Mucosa of gallbladder (tissue), 1 donor: ENCODE data around the gene HELQ. TPM values are rescaled to one million over a fixed set of nuclear protein-coding genes. Genes with fewer than 3 reads are reported as not detected.
"Not testable (repeated sequence)": the region's sequence is repeated elsewhere in the genome, so short reads cannot be mapped to it uniquely, and the experiment has no call there.

Experiments used
- DNase-seq: peaks from one replicate; pipeline ENCODE4 v3.0.0-alpha.2; 2020; ENCODE audit warnings: low spot score
- total RNA-seq: library from RNA; stranded (reverse); gene quantifications from one replicate; pipeline ENCODE4 v1.2.1, GENCODE V29; 2021
- donor health status: DM: no; HTN: no; CAD: no.

HELQ gene
- total RNA-seq, 1 donor from 2014 or later: 15.9 TPM

DNA sequence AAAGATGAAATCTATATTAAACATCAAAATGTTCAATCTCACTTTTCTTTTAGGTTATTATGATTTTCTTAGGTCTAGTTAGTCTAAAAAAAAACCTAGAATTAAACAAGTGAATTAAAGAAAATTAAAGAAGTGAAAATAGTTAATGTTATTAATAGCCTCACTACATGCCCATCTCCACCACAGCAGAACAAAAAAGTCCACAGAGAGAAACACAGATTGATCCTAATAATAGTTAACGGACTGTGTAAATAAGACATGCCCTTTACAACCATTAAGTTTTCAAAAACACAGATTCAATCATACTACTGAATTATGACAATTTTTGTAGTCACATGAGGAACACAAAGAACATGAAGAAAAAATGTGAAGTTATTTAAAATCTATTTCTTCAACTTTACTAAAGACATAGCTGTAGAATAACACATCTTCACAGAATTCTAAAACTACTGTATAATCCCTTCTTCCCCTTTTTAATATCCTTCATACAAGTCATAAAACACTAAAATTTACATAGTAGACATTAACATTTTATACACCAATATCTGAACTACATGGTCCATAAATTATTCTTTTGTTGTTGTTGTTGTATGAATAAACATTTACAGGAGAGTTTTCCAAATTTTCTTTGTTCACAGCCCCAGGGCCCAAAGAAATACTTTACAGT lies 15.3 kb downstream of the HELQ start:
- no peak for DNase-seq

DNA sequence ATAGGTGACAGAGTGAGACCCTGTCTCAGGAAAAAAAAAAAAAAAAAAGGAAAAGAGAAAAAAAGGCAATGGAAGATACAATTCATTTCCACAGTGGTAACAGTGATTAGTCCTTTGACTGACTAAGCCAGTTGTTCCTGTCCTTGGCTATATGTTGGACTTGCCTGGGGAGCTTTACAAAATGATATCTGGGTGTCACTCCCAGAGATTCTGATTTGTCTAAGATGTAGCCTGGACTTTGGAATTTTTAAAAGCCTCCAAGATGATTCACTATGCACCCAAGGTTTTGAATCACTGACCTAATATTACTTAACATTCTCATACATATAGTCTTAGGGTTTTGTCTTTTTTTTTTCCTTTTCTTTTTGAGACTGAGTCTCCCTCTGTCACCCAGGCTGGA lies 16.9 kb downstream of the HELQ start:
- DNase-seq: no peak

DNA sequence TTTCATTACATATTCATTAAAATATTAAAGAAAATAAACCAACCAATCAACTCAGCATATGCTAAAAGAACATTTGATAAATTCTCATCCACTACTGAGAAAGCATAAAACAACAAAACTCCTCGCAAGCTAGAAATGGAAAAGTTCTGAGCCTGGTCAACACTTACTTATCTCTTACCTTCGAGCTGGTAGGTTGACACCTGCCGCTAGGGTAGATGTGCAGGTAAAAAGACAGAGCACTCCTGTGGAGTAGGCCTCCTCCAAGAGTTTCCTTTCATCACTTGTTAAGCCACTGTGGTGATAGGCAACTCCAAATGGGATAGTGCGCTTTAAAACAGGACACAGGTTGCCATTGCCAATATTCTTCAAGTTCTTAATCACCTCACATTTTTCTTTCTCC lies 18.9 kb downstream of the HELQ start:
- DNase-seq: no peak

DNA sequence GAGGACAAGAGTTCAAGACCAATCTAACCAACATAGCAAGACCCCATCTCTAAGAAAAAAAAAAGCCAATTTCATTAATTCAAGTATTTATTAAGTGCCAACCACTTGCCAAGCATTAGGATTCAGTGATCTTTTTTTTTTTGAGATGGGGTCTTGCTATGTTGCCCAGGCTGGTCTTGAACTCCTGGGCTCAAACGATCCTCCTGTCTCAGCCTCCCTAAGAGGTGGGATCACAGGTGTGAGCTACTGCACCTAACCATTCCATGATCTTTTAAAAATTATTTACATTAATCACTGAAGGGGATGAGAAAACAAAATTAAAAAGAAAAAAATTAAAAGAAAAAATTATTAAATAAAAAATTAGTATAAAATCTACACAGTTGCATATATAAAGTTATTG lies 24.4 kb downstream of the HELQ start:
- DNase-seq: no peak

DNA sequence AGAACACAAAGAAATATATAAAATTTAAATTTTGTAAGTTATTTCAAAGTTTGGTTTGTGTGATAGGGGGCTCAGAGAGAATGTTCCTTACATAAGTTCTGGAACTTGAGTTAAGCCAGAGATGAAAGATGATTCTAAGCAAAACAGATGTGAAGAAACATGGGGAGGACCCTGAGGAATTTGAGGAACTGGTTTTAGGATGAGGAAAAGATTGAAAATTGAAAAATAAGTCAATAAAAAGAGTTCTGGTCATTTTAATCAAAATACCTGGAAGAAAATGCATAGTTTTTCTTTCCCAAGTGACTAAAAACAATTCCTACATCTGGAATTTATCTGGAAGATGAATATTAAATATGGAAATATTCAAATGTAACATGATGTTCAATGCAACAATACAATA lies 37.4 kb downstream of the HELQ start:
- no peak for DNase-seq

DNA sequence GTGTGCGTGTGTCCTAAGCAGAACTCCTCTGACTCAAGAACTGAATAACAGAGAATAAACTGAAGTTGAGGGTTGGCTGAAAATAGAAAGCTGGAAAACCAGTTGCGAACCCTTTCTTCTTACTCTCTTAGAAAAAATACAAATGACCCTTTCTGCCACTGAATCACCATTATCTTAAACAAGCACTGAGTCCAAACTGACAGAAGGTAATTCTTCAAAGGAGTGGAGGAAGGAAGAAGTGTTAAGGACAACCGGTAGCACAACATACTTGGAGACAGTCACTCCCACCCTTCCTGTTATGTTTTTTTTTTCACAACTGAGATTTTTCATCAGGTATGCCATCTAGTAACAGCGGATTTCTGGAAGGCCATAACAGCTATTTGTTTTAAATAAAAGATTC lies 38.1 kb downstream of the HELQ start:
- DNase-seq: no peak

DNA sequence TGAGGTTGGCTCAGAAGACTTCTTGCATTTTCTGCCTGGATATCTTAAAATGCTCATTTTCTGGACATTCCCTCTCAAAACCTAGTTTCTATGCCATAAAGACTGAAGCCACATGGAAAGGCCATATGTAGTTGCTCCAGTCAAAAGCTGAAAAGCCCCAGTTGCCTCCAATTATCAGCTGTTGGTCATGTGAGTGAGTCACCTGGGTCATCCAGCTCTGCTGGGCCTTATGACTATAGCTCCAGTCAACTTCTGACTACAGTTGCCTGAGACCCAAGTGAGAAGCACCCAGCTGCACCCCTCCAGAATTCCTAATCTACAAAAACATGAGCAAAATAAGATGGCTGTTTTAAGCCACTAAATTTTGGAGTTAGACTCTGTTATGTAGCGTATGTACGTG lies 41.9 kb downstream of the HELQ start:
- no peak for DNase-seq

DNA sequence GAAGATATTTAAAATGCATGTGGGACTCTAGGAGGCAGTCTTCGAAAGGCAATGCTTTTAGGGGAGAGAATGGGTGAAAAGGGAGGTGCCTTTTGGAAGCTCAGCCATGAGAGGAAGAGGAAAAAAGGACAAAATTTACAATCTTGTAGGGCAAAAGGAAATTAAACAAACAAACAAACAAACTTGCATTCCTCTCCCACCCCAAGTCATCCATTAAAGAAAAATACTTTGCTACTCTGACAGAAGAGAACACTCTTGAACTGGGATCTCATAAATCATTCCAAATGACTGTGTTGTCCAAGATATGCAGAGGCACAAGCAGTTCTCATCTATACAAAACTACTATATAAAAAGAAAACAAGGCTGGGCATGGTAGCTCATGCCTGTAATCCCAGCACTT lies 46.7 kb downstream of the HELQ start:
- DNase-seq: no peak

DNA sequence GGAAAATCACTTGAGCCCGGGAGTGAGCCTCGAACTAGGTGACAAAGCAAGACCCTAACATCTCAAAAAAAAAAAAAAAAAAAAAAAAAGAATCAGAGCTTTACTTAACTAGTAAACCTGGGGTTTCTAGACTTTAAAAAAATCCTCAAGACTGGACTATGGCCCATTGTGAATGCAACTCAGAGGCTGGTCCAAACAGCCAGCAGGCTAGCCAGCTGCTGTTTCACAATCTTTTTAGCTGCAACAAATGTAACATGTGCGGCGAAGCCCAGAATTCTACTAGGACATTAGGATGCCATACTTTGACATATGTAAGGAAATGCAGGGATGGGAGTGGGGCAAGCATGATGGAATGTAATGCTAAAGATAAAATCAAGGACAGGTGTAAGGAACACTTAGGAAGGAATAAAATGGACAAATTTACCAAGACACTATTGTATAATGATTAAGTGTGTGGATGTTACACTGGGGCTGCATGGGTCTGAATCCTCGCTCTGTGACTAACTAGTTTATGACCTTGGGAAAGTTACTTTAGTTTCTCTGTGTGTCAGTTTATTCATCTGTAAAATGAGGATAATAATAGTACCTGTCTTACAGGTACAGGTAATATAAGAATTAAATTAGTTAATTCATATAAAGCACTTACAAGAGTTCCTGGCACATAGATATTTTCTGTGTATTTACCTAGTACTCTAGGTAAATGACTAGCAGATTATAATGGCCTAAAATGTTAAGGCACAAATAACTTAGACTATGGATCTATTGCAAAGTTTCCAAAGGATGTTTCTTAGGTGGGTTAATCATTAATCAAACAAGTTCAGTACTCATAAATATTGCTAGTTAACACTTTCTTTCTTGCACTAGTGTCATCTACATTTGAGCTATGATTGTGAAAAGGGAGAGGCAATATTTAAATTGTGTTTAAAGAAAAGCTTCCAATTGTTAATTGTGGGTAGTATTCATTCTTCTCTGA lies 49.5 kb downstream of the HELQ start:
- DNase-seq: no peak

DNA sequence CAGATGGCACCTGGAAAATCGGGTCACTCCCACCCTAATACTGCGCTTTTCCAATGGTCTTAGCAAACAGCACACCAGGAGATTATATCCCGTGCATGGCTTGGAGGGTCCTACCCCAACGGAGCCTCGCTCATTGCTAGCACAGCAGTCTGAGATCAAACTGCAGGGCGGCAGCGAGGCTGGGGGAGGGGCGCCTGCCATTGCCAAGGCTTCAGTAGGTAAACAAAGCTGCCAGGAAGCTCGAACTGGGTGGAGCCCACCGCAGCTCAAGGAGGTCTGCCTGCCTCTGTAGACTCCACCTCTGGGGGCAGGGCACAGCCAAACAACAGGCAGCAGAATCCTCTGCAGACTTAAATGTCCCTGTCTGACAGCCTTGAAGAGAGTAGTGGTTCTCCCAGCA lies 57.5 kb downstream of the HELQ start:
- DNase-seq: not testable (repeated sequence)

DNA sequence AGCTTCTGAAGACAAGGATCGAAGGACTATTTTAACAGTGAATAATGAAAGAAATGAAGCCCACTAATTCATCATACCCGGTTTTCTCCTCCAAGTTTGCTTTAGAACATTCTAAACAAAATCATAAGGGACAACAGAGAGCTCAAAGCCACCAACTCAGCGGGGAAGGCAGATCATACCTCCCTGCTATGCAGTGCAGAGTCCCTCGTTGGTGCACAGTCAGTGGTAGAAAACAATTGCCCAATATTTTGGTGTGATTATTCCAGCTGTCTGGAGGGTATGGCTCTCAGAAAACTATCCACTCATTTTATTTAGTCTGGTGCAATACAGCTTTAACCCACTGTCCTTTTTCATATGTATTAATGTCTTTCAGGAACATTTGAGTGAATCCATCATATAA lies 61.7 kb downstream of the HELQ start:
- DNase-seq: no peak

DNA sequence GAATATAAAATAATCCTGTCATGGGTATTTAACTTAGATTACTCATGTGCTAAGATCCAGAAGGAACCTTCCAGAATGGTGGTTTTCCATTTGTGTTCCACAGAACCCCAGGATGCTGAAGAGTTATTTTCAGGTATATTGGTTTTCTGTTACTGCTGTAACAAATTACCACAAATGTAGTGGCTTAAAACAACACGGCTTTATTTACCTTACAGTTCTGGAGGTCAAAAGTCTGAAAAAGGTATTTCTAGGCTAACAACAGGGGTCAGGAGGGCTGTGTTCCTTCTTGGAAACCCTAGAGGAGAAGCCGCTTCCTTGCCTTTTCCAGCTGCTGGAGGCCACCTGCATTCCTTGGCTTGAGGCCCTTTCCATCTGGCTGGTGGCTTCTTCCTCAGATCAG lies 63.1 kb downstream of the HELQ start:
- no peak for DNase-seq

DNA sequence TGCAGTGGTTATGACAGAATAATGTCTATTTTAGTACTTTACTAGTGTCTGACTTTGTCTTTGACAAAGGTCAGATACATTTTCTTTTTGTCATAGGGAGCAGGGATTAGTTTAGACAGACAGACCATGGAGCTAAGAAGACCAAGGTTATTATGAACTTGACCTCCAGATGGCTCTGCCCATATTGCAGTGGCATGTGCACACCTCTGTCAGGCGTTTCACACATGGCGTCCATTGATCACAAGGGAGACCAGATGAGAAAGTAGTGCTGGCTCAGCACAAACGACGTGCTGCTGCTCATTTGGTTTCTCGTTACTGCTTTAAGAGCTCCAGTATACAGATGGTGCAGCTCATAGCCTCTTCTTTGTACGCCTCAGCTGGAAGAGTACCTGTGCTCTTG lies 64.7 kb downstream of the HELQ start:
- no peak for DNase-seq

DNA sequence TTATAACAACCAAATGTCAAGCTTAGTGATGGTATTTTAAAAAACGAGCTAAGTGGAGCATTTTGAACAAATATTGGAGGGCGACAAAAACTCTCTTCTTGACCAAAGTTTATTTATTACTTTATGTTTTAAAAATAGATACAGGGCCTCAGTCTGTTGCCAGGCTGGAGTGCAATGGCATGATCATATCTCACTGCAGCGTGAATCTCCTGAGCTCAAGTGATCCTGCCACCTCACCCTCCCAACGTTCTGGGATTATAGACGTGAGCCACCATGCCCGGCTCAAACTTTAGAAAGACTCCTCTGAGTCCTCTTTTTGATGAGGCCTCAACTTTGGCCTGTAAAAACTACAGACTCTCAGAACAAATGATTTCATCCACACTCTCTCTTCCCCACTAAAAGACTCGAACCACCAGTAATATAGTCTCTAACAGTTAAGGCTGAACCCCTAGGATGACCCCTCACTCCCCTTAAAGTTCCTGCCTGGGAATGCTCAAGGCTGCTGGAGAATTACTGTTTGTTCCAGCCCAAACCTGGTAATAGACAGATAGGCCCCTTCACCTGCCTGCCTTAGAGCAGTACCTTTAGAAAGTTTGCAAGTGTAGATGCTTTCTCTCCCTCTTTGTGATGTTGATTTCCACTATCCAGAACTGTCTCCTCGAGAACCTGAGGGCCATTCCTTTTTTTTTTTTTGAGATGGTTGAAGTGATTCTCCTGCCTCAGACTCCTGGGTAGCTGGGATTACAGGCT lies 65.7 kb downstream of the HELQ start:
- DNase-seq: no peak

DNA sequence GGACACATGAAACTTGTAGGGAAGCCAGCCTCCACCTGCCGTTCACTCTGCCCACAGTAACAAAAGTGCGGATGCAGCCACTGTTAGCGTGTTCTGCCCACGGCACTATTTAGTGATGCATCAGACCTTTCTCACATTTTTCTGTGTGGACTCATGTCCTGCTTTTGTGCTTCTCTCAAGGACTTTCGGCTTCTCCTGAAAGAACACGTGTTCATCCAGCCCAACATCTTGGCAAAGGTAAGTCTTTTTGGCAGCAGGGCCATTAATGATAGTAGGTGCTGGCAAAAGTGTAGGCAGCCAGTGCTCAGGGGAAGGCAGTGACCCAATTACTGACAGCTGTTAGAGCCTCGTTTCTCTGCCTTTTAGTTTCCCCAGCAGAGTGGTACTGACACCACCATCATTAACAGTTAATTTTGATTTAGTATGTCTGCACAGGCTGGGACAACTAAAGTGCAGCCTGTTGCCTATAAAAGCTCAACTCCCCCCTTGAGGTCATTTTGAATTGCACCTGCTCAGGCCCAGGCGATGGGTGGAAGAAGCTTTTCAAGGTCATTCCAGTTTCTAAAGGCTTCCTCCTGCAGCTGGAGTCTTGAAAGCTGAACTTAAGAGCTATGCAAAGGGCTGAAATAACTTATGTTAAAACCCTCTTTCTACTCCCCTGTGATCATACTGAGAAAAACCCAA lies 66.4 kb downstream of the HELQ start:
- no peak for DNase-seq

DNA sequence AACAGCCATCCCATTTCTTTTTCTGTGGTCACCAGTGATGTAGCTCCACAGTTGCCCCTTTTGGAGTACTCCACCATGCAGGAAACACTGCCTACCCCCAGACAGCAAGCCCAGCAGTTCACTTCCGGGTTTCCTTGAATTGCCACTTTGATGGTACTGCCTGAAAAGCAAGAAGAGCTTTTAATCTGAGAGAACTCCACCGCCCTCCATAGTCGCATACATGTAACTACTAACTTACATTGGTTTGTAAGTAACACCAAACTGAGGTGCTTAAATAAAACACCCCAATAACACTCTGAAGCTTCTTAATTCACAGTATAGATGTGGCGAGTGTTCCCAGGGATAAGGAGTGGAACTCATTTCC lies 67.3 kb downstream of the HELQ start:
- no peak for DNase-seq

DNA sequence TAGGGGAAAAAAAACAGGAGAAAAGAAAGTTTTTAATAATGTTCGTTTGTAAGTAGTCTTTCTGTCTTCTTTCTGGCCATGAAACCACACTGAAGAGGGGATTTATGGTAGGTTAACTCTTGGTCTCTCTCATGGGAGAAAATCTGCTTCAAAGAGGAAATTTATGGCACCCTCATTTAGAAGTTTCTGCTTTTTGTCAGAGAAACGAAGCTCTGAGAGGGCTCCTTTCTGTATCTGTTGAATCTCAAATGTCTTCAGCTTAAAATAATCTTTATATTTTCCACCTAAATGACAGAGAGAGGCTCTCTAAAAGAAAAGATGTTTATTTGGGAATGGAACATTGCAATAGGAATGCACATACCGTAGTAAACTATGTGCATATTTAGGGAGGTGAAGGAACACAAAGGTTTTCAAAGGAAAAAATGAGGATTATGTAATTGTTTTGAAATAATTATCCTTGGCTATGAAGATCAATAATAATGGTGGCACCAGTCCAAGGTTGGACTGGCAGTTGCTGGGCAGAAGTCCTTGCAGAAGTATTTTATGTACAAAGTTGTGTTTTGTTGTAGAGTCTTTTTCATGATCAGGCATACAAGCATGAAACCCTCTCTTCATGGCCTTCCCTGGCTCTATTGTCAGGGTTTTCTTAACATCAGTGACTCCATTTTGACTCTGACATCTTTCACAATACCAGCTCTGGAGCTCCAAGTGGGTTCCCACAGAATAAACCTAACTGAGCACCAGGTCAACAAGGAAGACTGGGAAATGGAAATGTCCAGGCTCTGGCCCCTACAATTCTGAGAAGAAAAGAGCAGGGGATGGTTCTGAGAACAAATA lies 67.9 kb downstream of the HELQ start:
- no peak for DNase-seq

DNA sequence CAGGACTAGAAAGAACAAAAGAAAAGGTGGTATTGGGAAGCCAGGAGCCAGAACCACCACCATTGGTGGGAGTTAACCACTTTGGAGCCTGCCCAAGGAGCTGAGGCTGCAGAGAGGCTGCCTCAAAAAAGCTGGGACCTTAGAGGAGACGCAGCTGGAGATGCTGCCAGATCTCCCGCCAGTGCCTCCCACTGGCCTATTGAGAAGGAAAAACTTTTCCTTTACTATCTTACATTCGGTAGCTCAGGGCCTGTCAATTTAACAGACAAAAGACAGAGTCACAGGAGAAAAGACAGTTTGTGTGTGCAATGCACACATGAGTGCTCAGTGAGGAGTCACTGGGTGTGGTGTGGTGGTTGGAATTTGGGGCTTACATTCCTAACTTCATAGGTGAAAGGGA lies 68.6 kb downstream of the HELQ start:
- DNase-seq: no peak

DNA sequence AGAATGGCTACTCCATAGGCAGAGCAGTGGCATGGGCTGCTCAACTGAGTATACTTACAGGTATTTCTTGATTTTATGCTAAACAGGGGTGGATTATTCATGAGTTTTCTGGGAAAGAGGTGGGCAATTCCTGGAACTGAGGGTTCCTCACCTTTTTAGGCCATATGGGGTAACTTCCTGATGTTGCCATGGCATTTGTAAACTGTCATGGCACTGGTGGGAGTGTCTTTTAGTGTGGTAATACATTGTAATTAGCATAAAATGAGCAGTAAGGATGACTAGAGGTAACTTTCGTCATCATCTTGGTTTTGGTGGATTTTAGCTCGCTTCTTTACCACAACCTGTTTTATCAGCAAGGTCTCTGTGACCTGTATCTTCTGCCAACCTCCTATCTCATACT lies 72.8 kb downstream of the HELQ start:
- DNase-seq: no peak

DNA sequence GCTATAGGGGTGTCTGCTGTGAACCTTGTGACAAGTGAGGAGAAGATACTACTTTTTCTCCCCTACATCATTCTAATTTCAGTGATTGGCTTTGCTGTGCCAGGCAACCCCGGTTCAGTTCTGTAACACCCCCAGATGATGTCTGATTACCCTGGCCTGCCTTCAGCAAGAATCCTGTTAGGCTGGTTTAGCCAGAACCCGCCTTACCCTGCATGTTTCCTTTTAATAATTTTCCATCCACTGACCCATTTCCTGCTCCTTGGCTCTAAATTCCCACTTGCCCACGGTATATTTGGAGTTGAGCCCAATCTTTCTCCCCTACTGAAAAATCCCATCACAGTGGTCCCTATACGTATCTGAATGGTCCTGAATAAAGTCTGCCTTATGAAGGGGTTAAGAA lies 74.5 kb downstream of the HELQ start:
- peak; percentile 29 for DNase-seq

DNA sequence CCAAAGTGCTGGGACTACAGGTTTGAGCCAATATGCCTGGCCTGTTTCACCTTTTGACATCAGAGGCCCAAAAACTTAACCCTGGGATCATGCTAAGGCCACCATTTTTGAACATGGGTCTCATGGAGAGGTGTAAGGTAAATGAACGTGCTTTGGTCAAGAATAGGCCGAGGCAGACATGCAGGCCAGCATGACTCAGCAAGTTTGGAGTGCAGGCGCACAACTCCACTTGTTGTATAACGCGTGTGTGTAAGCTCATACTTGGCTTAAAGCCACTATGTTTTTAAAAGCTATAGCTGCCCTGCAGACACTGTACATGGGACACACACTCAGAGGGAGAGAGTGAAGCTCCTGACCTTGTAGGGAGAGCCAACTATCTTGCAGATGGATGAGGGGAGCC lies 77.2 kb downstream of the HELQ start:
- DNase-seq: no peak
